GM23338 (cell line): ENCODE measurements around the gene IDI2. TPM values are rescaled to one million over a fixed set of nuclear protein-coding genes. Genes with fewer than 3 reads are reported as not detected.

ENCODE experiments used
- ATAC-seq: fragments of 200-7000 bp; cut with Tn5 transposase; 3 replicates; pipeline ENCODE4 v1.9.1; 2020
- DNase-seq: peaks from one replicate; pipeline ENCODE4 v3.0.0-alpha.2; 2015; ENCODE audit warnings: low spot score
- H2AFZ ChIP-seq: fragments of 200-600 bp; sonication (generic); 2 replicates; pipeline ENCODE4 v1.8.0; 2016; ENCODE audit warnings: antibody characterized with exemption, mild to moderate bottlenecking, moderate library complexity
- H3F3A ChIP-seq: fragments of 200-600 bp; sonication (generic); replicated peaks from 2 replicates; pipeline ENCODE4 v1.8.0; 2017; ENCODE audit warnings: antibody characterized with exemption, mixed run types, low read depth
- H3K27ac ChIP-seq: fragments of 200-600 bp; sonication (generic); 2 replicates; pipeline ENCODE4 v1.6.1; 2016; ENCODE audit warnings: low read depth
- H3K27me3 ChIP-seq: fragments of 200-600 bp; sonication (generic); 2 replicates; pipeline ENCODE4 v1.8.0; 2016; ENCODE audit warnings: mild to moderate bottlenecking, mixed run types, moderate library complexity; ENCODE audit not compliant: insufficient read depth
- H3K36me3 ChIP-seq: fragments of 200-600 bp; sonication (generic); 2 replicates; pipeline ENCODE4 v1.8.0; 2016; ENCODE audit warnings: mild to moderate bottlenecking; ENCODE audit not compliant: insufficient read depth
- H3K4me1 ChIP-seq: fragments of 200-600 bp; sonication (generic); 2 replicates; pipeline ENCODE4 v1.8.0; 2016; ENCODE audit warnings: mild to moderate bottlenecking, moderate library complexity; ENCODE audit not compliant: insufficient read depth
- H3K4me2 ChIP-seq: fragments of 200-600 bp; sonication (generic); 2 replicates; pipeline ENCODE4 v1.7.1; 2017; ENCODE audit warnings: mixed run types
- H3K4me3 ChIP-seq: fragments of 200-600 bp; sonication (generic); 2 replicates; pipeline ENCODE4 v1.6.1; 2016; ENCODE audit warnings: mixed run types
- H3K79me2 ChIP-seq: fragments of 200-600 bp; sonication (generic); replicated peaks from 2 replicates; pipeline ENCODE4 v1.8.0; 2017; ENCODE audit warnings: mild to moderate bottlenecking; ENCODE audit not compliant: insufficient read depth
- H3K9me2 ChIP-seq: fragments of 200-600 bp; sonication (generic); 2 replicates; pipeline ENCODE4 v1.8.0; 2017; ENCODE audit not compliant: insufficient read depth
- H4K20me1 ChIP-seq: fragments of 200-600 bp; sonication (generic); replicated peaks from 2 replicates; pipeline ENCODE4 v1.8.0; 2017; ENCODE audit warnings: mild to moderate bottlenecking; ENCODE audit not compliant: insufficient read depth
- H3K27ac Mint-ChIP-seq: 2 replicates; pipeline ENCODE4 v1.8.0; 2020; ENCODE audit warnings: inconsistent platforms, mild to moderate bottlenecking, moderate library complexity, mixed read lengths
- H3K27me3 Mint-ChIP-seq: 3 replicates; pipeline ENCODE4 v1.8.0; 2022; ENCODE audit warnings: low read depth, mild to moderate bottlenecking, moderate library complexity, mixed read lengths, inconsistent platforms; ENCODE audit not compliant: insufficient read depth, poor library complexity
- H3K36me3 Mint-ChIP-seq: 3 replicates; pipeline ENCODE4 v1.8.0; 2021; ENCODE audit warnings: low read depth, mild to moderate bottlenecking, inconsistent platforms, moderate library complexity, mixed read lengths
- H3K4me1 Mint-ChIP-seq: 3 replicates; pipeline ENCODE4 v1.8.0; 2020; ENCODE audit warnings: mild to moderate bottlenecking, inconsistent platforms, mixed read lengths
- H3K4me3 Mint-ChIP-seq: 3 replicates; pipeline ENCODE4 v1.8.0; 2021; ENCODE audit warnings: moderate library complexity, mild to moderate bottlenecking, inconsistent platforms, mixed read lengths
- H3K9me3 Mint-ChIP-seq: 3 replicates; pipeline ENCODE4 v1.8.0; 2020; ENCODE audit warnings: moderate library complexity, mild to moderate bottlenecking, inconsistent platforms, mixed read lengths
- CREB1 ChIP-seq: fragments of 250-450 bp; sonication (Bioruptor Pico); IDR thresholded peaks from 2 replicates; pipeline ENCODE4 v1.5.0; 2020; ENCODE audit warnings: low read depth, mild to moderate bottlenecking, moderate library complexity
- CTCF ChIP-seq, 2 experiments: fragments of 200-600 bp in 1 of 2; sonication (generic) in 1 of 2; conservative IDR thresholded peaks; 2 replicates each; pipeline versions ENCODE4 v1.5.1 to v1.6.1; 2016 to 2017; ENCODE audit warnings: antibody characterized with exemption in 2 of 2, low read depth in 2 of 2, mild to moderate bottlenecking in 2 of 2, moderate library complexity in 1 of 2
- EZH2 ChIP-seq: fragments of 200-600 bp; sonication (generic); IDR thresholded peaks from one replicate; pipeline ENCODE4 v1.8.0; 2017; ENCODE audit warnings: antibody characterized with exemption, mild to moderate bottlenecking, low read depth; ENCODE audit not compliant: unreplicated experiment
- EZH2phosphoT487 ChIP-seq: fragments of 200-600 bp; sonication (generic); IDR thresholded peaks from one replicate; pipeline ENCODE4 v1.8.1; 2018; ENCODE audit warnings: antibody characterized with exemption; ENCODE audit not compliant: unreplicated experiment
- JUNB ChIP-seq: IDR thresholded peaks from one replicate; pipeline ENCODE4 v1.6.1; 2016; ENCODE audit warnings: antibody characterized with exemption; ENCODE audit not compliant: unreplicated experiment
- NANOG ChIP-seq: IDR thresholded peaks from 2 replicates; pipeline ENCODE4 v1.6.1; 2016; ENCODE audit warnings: antibody characterized with exemption, borderline replicate concordance
- POLR2AphosphoS5 ChIP-seq: IDR thresholded peaks from 2 replicates; pipeline ENCODE4 v1.6.1; 2016; ENCODE audit warnings: antibody characterized with exemption, low read depth
- REST ChIP-seq: IDR thresholded peaks from one replicate; pipeline ENCODE4 v1.6.1; 2018; ENCODE audit warnings: antibody characterized with exemption; ENCODE audit not compliant: unreplicated experiment
- STAT1 ChIP-seq: IDR thresholded peaks from one replicate; pipeline ENCODE4 v1.6.1; 2016; ENCODE audit warnings: antibody characterized with exemption; ENCODE audit not compliant: unreplicated experiment
- ZNF114 ChIP-seq: fragments of 250-450 bp; sonication (Bioruptor Pico); IDR thresholded peaks from 2 replicates; pipeline ENCODE4 v1.5.0; 2020; ENCODE audit warnings: mild to moderate bottlenecking, moderate library complexity
- ZNF331 ChIP-seq: fragments of 250-450 bp; sonication (Bioruptor Pico); IDR thresholded peaks from 2 replicates; pipeline ENCODE4 v1.5.0; 2020; ENCODE audit warnings: low read depth, mild to moderate bottlenecking, moderate library complexity
- ZNF462 ChIP-seq: fragments of 250-450 bp; sonication (Bioruptor Pico); IDR thresholded peaks from 2 replicates; pipeline ENCODE4 v1.5.0; 2020; ENCODE audit warnings: mild to moderate bottlenecking, moderate library complexity
- polyA plus RNA-seq: library from polyadenylated mRNA; unstranded; fragments of >200 nt; fragmentation: Nextera tagmentation; extraction: Ambion mirVana; gene quantifications from 2 replicates; pipeline ENCODE4 v1.2.1, GENCODE V29; 2016
- total RNA-seq: library from RNA; depleted of rRNA; stranded (reverse); fragments of >200 nt; shearing (Covaris generic); gene quantifications from 2 replicates; pipeline ENCODE4 v1.2.3, GENCODE V29; 2014

Gene IDI2
- total and polyA plus RNA-seq, 2 experiments from 2014 or later = not detected

GRCh38 chr10:971613-972012 lies 54.0 kb downstream of the IDI2 start:
- Histone ChIP-seq H3K79me2 (no peaks in the 10 kb centered on the region), H3K27me3 (no peaks in the 10 kb centered on the region), H4K20me1 (no peaks in the 10 kb centered on the region), H3K27ac (no peak overlapping the region), H3F3A (no peaks in the 10 kb centered on the region), H3K4me3 (no peak overlapping the region), H2AFZ (no peak overlapping the region), H3K4me1 (no peaks in the 10 kb centered on the region), H3K4me2 (no peak overlapping the region), H3K36me3 (no peaks in the 10 kb centered on the region), H3K9me2 (no peaks in the 10 kb centered on the region)
- Mint-ChIP-seq H3K4me1 (peaks cover 11% of the 10 kb centered on the region), H3K27me3 (peaks cover 5% of the 10 kb centered on the region), H3K27ac (no peak overlapping the region), H3K9me3 (peaks cover 7% of the 10 kb centered on the region), H3K4me3 (no peak overlapping the region), H3K36me3 (peaks cover 2% of the 10 kb centered on the region; the same call in 2 of the 3 replicates)
- no peak for TF ChIP-seq STAT1
- ATAC-seq (no peak), DNase-seq (no peak)

- Histone ChIP-seq H3K79me2 (no peaks in the 10 kb centered on the region), H3K4me1 (no peaks in the 10 kb centered on the region), H3K27ac (no peak overlapping the region), H3K27me3 (no peaks in the 10 kb centered on the region), H4K20me1 (no peaks in the 10 kb centered on the region), H3K4me3 (no peak overlapping the region), H3K36me3 (no peaks in the 10 kb centered on the region), H3F3A (no peaks in the 10 kb centered on the region), H2AFZ (no peak overlapping the region), H3K4me2 (no peak overlapping the region), H3K9me2 (no peaks in the 10 kb centered on the region)
- Mint-ChIP-seq H3K9me3 (peaks cover 3% of the 10 kb centered on the region; the same call in 1 of the 3 replicates), H3K4me1 (peaks cover 11% of the 10 kb centered on the region), H3K27ac (no peak overlapping the region), H3K27me3 (peaks cover 5% of the 10 kb centered on the region), H3K36me3 (no peaks in the 10 kb centered on the region; the same call in 2 of the 3 replicates), H3K4me3 (no peak overlapping the region)
- DNase-seq (no peak), ATAC-seq (no peak)
- no peak for TF ChIP-seq ZNF462 (CRISPR knock-in tag)
- TF ChIP-seq EZH2 = no peak
- TF ChIP-seq CTCF (conservative IDR thresholded peaks at IDR 0.05; ENCODE audit: low read depth in 2 of 2) = no peak
- no peak for TF ChIP-seq STAT1
- TF ChIP-seq ZNF114 = no peak
- TF ChIP-seq ZNF331 = no peak
- no peak for TF ChIP-seq JUNB
- no peak for TF ChIP-seq CREB1 (CRISPR knock-in tag)
- no peak for TF ChIP-seq EZH2phosphoT487
- no peak for TF ChIP-seq NANOG
- TF ChIP-seq REST = no peak
- TF ChIP-seq POLR2AphosphoS5 = no peak
Measured at GRCh38 chr10:971150-971542, 54.5 kb downstream of the IDI2 start.
